Measurements from ENCODE around the gene ITPRIPL2.

The ITPRIPL2 gene

DNA sequence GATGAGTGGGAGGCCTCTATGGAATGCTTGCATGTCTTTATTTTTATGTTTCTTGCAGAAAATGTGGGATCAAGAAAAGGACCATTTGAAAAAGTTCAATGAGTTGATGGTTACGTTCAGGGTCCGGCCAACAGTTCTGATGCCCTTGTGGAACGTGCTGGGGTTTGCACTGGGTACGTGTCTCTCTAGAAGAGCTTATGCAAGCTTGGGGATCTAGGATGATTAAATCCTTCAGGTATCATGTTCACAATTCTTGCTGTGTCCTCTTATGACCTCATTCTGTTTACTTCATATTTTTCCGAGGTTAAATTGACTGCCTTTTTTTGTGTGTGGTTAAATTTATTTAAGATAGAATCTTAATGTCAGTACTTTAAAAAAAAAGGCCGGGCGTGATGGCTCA is 39.9 kb upstream of the ITPRIPL2 start:
- no peak for DNase-seq (ENCODE audit: low spot score)
- TF ChIP-seq, protein P1, sequence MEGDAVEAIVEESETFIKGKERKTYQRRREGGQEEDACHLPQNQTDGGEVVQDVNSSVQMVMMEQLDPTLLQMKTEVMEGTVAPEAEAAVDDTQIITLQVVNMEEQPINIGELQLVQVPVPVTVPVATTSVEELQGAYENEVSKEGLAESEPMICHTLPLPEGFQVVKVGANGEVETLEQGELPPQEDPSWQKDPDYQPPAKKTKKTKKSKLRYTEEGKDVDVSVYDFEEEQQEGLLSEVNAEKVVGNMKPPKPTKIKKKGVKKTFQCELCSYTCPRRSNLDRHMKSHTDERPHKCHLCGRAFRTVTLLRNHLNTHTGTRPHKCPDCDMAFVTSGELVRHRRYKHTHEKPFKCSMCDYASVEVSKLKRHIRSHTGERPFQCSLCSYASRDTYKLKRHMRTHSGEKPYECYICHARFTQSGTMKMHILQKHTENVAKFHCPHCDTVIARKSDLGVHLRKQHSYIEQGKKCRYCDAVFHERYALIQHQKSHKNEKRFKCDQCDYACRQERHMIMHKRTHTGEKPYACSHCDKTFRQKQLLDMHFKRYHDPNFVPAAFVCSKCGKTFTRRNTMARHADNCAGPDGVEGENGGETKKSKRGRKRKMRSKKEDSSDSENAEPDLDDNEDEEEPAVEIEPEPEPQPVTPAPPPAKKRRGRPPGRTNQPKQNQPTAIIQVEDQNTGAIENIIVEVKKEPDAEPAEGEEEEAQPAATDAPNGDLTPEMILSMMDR (IDR thresholded peaks at IDR 0.05; ENCODE audit: extremely low read depth, missing control alignments), result no peak

DNA sequence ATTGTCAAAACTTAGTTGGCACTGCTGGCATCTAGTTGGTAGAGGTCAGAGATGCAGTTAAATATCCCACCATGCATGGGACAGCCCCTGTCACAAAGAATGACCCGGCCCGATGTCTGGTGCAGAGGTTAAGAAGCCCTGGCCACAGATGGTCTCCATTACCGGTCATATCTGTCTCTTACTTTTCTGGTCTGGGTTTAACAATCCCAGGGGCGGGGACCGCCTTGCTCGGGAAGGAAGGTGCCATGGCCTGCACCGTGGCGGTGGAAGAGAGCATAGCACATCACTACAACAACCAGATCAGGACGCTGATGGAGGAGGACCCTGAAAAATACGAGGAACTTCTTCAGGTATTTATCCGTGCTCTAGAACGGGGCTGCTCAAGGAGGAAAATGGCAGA is 38.3 kb upstream of the ITPRIPL2 start:
- TF ChIP-seq, protein P1 (IDR thresholded peaks at IDR 0.05; ENCODE audit: extremely low read depth, missing control alignments), result no peak

DNA sequence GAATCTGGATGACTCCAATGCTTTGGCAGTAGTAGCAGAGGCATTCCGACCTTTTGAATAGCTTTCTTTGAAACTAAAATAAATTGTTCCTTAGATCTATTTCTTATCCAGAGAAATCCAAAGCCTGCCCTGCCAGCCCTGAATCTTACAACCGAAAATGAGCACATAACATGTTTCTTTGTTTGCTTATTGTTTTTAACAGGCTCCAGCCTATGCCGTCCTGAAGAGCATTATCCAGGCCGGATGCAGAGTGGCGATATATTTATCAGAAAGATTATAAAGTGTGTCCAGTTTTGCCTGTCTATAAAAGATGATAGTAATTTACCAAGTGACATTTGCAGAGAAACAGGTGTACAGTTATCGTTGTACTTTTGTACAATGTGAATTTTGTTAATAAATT is 35.9 kb upstream of the ITPRIPL2 start:
- TF ChIP-seq, protein P1 (IDR thresholded peaks at IDR 0.05; ENCODE audit: extremely low read depth, missing control alignments), result no peak
- DNase-seq (ENCODE audit: low spot score), result no peak

More for the DNA sequence above, 38.3 kb upstream of the ITPRIPL2 start:
- DNase-seq (ENCODE audit: low spot score), result no peak

DNA sequence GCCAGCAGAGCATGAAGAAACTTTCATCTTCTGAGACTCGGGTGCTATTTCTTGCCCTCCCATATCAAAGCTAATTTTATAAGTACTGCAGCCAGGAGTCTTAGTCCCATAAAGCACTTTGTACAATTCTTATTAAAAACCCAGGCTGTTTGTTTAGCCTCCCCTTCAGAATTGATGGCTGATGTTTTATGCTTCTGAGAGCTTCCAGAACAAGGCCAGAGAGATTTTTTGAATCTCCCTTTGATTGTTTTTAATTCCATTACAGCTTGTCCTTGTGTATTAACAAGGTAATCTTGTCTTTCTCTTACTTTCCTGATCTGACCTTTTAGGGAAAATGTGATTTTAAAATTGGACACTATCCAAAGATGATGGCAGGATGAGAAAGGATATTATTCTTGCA is 30.1 kb upstream of the ITPRIPL2 start:
- TF ChIP-seq, protein P1 (IDR thresholded peaks at IDR 0.05; ENCODE audit: extremely low read depth, missing control alignments), result no peak
- no peak for DNase-seq (ENCODE audit: low spot score)

DNA sequence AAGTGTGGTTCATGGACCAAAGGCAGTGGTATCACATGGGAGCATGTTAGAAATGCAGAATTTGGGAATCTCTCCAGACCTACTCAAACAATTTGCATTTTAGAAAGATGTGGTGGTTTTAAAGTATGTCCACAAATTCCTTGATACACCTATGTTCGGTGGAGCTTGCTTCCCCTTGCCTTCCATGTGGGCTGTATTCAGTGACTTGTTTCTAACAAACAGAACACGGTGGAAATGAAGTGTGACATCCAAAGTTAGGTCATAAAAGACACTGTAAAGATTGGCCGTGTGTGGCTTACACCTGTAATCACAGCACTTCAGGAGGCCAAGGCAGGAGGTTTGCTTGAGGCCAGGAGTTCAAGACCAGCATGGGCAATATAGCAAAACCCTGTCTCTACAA is 29.6 kb upstream of the ITPRIPL2 start:
- DNase-seq (ENCODE audit: low spot score), result no peak
- TF ChIP-seq, protein P1 (IDR thresholded peaks at IDR 0.05; ENCODE audit: extremely low read depth, missing control alignments), result no peak

DNA sequence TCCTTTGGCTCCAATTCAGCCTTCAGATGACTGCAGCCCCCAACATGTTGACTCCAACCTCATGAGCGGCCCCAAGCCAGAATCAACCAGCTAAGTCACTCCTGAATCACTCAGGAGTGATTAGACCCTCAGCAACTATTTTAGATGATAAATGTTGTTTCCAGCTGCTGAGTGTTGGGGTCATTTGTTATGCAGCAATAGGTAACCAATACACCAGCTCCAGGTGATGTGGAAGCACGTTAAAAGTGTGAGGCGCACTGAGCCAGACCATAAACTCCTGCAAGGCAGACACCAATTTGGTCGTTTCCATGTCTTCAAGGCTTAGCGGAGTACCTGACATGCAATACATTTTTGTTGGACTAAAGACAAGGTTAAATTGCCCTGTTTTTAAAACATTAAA is 28.9 kb upstream of the ITPRIPL2 start:
- TF ChIP-seq, protein P1 (IDR thresholded peaks at IDR 0.05; ENCODE audit: extremely low read depth, missing control alignments), result no peak
- DNase-seq (ENCODE audit: low spot score), result no peak

DNA sequence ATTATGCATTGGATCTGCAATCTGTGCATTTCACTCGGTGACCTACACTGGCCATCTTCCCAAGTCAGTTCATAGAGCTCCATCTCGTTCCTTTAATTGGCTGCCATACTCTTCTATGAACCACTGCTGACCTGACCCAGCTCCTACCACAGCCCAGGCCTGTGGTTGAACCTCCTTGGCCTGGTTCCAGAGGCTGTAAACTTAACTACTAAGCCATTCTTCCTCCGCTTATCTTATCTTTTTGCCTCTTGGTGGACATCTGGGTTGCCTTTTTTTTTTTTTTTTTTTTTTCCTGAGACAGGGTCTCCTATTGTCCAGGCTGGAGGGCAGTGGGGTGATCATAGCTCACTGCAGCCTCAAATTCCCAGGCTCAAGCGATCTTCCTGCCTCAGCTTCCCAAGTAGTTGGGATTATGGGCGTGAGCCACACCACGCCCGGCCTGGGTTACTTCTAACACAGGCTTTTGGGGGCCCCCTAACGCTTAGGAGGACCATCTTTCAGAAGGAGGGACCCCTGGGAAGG is 28.0 kb upstream of the ITPRIPL2 start:
- no peak for DNase-seq (ENCODE audit: low spot score)
- TF ChIP-seq, protein P1 (IDR thresholded peaks at IDR 0.05; ENCODE audit: extremely low read depth, missing control alignments), result no peak
